NCI-H1048 (cell line): ENCODE results near the gene UBE3C.
"Not testable (repeated sequence)": the region's sequence is repeated elsewhere in the genome, so short reads cannot be mapped to it uniquely, and the experiment has no call there.

Experiments
- DNase-seq: peaks from one replicate; lab custom pipeline; 2025; lab: John Stamatoyannopoulos, UW

UBE3C gene

DNA sequence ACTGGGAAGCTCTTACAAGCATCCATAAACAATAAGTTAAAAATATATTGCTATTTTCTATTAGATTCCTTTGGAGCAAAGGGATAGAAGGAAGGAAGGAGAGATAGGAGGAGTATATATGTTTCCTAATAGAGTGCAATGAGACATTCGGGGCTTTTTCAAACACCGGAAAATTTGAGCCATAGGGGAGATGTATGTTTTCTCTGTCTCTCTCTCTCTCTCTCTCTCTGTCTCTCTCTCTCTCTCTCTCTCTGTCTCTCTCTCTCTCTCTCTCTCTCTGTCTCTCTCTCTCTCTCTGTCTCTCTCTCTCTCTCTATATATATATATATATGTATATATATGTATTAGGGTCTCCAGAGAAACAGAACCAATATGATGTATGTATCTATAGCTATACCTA, 7.9 kb upstream of the UBE3C start:
- not testable (repeated sequence) for DNase-seq

DNA sequence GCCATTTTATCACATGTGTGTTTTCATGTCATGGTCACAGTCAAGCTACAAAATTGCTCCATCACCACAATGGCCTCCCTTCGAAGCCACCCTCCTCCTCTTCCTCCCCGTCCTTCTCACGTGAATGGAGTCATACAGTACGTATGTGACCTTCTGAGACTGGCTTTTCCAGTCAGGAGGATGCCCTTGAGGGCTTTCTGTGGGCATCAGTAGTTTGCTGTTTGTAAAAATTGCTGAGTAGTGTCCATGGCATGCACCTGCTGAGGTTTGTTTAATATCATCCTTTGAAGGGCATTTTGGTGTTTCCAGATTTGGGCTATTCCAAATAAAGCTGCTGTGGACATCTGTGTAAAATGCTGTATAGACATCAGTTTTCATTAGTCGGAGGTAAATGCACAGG, 5.9 kb upstream of the UBE3C start:
- no peak for DNase-seq

DNA sequence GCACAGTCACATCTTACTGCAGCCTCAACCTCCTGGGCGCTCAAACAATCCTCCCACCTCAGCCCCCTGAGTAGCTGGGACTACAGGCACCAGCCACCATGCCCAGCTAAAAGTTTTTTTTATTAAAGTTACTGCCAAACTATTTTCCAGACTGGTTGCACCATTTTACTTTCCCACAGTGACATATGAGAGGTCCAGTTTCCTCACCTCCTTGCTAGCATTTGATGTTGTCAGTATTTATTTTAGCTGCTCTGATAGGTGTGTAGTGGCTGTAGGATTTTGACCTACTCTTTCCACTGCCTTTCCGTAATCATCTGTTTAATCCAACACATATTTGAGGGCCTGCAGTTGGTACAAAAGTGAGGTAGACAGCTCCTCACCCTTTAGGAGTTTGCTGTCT, 5.4 kb upstream of the UBE3C start:
- no peak for DNase-seq

DNA sequence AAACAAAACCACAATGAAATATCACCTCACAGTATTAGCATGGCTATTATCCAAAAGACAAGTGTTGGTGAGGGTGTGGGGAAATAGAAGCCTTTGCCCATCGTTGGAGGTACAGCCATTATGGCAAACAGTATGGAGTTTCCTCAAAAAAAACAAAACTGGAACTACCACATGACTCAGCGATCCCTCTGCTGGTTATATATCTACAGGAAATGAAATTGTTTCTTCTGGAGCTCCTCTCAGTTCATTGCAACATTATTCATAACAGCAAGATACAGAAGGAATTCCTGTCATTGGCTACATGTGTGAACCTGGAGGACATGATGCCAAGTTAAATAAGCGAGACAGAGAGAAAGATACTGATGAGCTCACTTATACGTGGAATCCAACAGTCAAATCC, 2.4 kb upstream of the UBE3C start:
- no peak for DNase-seq

DNA sequence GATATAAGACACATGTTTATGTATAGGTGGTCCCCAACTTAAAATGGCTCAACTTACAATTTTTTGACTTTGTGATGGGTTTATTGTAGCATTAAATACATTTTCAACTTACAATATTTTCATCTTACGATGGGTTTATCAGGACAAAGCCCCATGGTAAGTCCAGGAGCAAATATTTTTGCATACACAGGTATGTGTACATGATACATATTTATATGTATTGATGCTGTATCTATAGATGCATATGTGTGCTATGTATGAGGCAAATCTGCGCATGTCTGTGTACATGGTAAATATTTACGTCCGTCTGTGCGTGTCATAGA, 664 bp upstream of the UBE3C start:
- no peak for DNase-seq

DNA sequence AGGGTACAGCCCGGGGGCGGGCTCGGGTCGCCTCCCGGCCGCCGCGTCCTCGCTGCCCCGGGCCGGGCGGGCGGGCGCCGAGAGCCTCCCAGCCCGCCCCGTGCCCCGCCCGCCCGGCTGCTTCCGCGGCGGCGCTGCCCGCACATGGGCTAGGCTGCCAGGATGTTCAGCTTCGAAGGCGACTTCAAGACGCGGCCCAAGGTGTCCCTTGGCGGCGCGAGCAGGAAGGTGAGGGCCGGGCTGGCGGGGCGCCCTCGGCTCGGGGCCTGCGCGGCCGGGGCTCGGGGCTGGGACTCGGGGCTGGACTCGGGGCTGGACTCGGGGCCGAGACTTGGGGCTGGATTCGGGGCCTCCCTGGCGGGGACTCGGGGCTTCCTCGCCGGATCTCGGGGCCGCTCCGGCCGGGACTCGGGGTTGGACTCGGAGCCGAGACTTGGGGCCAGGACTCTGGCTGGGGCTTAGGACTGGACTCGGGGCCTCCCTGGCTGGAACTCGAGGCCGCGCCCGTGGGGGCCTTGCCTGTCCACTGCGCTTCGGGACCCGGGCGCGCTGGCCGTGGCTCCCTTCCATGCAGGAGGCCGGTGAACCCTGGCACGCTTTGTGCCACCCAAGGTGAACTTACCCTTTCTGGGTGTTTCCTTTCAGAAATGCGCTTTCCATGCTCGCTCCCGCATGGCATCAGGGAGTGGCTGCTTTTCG, 534 bp downstream of the UBE3C start:
- DNase-seq = no peak

DNA sequence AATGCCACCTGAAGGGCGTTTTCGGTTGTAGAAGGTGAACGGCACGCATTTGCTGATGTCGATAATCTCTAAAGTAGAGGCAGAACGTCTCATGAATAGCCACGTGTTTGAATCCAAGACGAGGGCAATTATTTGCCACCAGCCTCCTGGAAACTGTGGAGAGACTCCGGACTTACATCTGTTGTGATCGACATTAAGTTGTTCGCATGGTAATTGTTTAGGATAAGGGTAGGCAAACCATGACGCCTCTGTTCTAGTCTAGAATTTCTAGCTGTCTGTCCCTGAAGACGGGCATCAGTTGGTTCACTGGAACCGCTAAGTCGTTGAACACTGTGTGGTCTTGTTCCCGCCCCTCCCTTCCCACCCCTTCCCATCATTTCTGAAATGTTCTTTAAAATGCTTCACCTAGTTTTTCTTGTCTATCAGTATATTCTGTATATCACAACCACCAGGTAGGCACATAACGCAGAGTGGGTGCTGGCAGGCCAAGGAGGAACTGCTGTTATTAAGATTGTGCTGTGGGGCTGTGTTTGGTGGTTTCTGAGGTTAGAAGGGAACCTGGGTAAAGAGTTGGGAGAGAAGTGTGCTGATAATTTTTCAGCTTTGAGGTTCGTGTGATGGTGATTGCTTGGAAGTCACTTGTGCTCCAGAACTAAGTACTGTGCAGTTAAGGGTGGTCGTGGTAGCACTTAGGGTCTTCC, 1.2 kb downstream of the UBE3C start:
- DNase-seq = no peak

DNA sequence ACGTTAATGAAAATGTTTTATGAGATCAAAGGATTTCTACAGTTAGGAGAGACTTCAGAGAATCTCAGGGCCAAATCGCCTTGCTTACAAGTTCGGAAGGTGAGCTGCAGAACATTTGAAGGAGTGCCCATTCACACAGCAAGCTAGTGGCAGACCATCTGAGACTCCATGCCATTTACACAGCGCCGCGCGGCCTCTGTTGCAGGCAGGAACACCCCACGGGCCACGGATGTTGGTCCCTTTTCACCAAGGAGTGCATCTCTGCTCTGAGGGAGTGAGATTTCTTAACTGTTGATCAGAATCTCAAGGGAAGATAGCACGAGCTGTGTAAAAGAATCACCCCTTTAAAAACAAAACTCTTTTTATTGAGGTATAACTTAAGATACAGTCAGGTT, 1.8 kb downstream of the UBE3C start:
- DNase-seq = no peak

DNA sequence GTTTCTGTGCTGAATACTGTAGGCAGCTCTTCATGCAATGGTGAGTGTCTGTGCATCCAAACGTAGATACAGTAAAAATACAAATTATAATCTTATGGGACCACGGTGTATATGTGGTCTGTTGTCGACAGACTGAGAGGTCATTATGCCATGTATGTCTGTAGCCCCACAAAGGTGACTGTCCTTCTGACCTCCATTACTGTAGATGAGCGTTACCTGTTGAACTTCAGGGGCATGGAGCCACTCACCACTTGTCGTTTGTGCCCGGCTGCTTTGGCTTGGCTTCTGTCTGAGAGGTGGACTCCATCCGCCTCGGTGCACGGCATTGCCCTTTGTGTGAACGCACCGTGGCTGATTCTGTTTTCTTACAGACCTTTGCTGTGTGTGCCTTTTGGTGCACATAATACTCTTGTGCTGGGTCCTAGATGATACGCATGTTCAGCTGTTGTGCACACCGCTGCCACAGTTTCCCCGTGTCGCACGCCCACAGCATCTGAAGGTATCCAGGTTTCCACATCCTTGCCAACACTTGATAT, 2.9 kb downstream of the UBE3C start:
- no peak for DNase-seq

DNA sequence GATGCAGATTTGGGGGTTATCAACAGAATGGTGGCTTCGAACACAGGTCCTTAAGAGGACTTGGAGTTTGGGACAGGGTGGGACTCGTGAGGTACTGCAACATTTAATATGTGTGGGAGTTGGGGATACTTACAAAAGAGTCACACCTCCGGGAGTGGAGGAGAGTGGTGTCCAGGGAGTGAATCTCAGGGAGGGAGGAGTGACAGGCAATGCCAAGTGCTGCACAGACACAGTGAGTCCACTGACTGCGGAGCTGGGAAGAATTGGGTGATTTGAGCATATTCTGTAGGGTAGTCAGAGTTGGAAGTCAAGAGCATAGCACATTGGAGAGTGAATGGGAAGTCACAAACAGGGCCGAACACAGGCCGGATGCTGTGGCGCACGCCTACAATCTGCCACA, 5.1 kb downstream of the UBE3C start:
- no peak for DNase-seq

DNA sequence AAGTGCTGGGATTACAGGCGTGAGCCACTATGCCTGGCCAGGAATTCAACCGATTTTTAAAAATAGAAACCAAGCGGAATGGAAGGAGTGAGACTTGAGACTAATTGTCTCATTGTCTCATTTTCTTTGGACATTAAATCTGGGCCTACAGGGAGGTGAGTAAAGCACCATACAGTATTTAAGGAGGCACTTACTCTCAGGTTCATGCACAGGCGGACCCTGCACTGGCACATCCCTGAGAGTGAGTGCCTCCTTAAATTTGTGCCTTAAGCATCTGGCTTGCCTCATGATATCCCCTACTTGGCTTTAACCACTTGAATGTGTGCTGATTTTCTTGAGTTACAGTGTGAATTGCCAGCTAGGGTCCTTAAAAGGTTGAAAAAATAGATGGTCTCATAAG, 10.6 kb downstream of the UBE3C start:
- no peak for DNase-seq

DNA sequence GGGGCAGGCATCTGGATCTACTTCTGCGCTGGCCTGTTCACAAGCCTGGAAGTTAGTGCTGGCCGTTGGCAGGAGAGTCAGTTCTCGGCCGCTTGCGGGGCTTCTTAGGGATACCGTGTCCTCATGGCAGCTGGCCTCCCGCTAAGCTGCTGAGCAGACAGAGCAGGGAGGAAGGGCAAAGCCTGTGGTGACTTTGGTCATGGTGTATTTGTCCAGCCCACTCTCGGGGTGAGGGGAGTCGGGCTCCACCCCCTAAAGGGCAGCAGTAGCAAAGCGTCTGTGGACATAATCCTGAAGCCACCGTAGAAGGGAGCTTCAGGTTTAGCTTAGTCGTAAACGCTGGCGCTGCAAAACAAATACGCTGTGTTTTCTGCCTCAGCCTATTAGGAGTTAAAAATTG, 12.2 kb downstream of the UBE3C start:
- DNase-seq = no peak

DNA sequence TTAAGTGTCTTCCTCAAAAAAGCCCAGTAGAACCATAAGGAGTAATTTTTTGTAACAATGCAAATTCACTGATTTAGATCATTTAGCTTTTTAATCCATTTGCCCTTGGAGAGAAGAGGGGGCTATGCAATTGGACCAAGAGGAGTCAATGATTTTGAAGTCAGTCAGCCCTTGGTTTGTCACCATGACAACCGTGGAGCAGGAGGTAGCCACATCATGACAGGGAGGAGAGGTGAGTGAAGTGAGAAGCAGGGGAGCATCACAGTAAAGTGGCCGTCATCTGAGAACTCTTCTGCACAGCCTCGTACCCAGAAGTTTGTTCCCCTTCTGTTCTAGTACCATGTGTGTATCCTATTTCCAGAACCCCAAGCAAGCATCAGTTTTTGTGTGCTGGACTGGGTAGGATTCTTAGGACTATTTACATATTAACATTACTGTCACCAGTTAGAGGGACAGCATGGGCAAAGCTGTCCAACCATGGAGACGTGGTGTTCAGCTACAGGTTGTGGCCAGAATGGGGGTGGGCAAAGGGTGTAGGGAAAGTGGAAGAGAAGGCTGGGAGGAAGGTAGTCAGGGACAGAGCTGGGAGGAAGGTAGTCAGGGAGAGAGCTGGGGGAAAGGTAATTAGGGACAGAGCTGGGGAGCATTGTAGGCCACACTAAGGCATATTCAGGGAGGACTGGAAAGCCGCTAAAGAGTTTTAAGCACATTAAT, 13.1 kb downstream of the UBE3C start:
- no peak for DNase-seq

DNA sequence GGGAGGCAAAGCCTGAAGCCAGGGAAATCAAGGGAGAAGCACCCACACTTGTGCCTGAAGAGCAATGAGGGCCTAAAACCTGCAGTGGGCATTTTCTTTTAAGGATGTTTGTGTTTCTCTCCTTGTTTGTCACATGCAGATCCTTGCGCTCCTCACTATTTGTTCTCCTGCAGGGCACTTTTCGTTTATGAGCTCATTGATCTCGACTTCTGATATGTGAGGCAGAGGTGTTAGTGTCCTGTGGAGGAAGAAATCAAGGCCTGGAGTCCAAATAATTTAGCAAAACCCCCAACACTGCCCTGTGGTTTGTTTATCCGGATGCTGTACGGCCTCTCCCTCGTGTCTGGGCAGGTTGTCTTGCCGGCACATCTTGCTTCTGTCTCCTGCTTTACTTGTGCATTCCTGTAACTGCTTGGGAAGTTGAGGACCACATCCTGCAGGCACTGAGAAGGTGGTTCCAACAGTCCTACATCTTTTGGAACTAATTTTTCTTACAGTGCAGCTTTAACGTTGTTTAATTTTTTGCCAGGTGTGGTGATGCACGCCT, 13.7 kb downstream of the UBE3C start:
- DNase-seq = no peak

DNA sequence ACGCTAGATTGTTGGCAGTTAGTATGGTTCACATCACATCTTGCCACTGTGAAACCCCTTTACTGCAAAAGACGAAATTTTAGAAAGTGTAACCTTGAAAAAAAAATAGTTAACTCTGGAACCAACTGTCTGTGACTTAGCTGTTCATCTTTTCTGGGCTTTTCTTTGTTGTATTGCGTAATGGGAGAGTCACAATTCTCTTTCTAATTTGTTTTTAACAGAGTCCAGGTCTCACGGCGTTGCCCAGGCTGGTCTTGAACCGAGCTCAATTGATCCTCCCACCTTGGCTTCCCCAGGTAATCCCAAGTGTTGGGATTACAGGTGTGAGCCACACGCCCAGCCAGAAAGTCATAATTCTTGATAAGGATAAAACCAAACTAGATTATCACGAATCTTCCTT, 14.5 kb downstream of the UBE3C start:
- no peak for DNase-seq

DNA sequence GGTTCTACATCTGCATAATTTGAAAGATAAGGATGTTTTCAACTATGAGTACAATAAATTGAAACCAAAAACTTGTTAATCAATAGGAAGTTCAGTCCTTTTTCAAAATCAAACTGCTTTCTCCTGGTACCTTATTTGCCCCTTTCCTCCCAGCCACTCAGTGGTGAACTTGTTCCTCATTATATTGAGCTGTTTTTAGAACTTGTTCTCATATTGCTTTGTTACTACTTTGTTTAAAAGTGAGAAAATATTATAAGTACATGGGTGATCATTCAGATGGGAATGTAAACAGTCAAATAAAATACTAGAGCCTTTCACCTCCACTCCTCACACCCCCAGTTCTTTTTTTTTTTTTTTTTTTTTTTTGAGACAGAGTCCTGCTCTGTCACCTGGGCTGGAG, 17.2 kb downstream of the UBE3C start:
- DNase-seq = no peak

DNA sequence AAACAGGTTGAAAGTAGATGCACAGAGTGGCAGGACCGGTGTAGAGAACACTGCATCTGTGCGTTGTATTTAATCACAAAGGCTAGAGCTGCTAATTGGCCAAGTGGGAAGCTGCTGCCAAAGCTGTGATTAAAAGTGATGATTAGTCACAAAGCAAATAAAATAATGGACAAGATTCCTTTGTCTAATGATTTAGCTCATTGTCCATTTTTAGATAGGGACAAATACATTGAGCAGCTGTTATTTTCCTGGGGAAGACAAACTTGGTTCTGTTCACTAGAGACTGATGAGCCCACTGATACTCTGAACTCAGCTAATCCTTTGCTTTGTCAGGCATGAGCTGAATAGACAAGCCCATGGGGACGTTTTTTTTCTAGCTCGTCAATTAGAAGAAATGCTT, 19.7 kb downstream of the UBE3C start:
- no peak for DNase-seq

DNA sequence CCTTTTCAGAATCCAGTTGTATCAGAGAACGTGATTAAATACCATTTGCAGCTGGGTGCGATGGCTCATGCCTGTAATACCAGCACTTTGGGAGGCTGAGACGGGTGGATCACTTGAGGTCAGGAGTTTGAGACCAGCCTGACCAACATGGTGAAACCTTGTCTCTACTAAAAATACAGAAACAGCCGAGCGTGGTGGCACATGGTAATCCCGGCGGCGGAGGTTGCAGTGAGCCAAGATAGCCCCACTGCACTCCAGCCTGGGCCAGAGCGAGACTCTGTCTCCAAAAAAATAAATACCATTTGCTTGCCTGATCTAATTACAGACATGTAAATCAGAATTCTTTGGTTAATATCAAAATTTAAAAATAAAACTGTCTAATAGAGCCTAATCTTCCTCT, 20.8 kb downstream of the UBE3C start:
- not testable (repeated sequence) for DNase-seq

DNA sequence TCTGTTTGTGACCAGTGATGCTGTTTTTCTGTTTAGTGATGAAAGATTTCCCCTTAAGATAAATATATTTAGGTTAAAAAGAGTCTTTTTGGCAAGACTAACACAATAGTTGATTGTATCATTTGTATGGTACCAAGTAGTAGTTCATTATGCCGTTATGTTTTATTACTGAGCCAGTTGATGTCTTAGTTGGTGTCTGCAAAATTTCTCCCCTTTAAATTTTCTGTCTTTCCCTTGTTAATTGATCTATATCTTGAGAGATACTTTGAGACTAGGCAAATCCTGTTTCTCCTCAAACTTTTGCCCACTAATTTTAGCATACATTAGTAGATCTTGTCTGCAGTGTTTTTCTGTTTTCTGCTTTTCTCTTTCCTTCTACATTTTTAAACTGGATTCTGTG, 21.7 kb downstream of the UBE3C start:
- DNase-seq = no peak

DNA sequence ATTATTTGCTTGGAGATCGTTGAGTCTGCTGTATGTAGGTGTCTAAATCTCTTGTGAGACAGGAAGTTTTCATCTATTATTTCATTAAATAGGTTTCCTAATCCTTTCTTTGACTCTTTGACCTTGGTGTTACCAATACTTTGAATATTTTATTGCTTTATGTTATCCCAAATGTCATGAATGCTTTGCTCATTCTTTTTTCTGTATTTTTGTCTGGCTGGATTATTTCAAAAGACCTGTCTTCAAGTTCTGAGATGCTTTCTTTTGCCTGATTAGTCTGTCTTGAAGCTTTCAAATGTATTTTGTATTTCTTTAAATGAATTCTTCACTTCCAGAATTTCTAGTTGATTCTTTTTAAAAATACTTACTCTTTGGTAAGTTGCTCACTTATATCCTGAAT, 27.3 kb downstream of the UBE3C start:
- DNase-seq = no peak

DNA sequence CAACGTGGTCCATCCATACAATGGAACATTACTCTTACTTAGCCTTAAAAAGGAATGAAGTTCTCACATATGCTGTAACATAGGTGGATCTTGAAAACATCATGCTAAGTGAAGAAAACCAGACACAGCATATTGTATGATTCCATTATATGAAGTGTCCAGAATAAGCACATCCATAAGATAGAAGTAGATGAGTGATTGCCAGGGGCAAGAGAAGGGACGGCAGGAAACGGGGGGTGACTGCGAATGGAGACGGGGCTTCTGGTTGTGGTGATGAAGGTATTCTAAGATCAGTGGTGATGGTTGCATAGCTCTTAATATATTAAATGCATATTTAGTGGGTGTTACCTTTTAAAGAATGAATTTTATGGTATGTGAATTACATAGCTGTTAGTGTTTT, 29.8 kb downstream of the UBE3C start:
- DNase-seq = no peak

DNA sequence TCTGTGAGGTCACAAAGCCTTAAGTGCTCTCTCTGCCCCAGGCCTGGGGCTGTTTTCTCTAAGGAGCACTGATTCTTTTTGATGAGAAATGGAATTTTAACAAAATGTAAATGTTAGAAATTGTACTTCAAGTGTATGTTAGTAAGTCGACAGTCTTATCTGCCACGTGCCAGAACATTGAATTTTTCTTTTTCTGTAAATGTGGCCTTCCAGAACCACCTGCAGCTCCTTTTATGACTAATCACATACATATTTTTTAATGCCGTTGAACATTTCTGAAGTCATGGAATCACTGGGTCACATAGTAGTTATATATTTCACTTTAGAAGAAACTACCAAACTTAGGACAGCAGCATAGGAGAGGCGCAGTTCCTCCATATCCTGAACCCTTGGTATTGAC, 38.0 kb downstream of the UBE3C start:
- DNase-seq = no peak
